GM18867 (cell line): ENCODE data around the gene KIAA0825.

Experiments used
- ATAC-seq: cut with Tn5 transposase; IDR thresholded peaks from one replicate; pipeline ENCODE4 v1.9.1; 2021; ENCODE audit warnings: mild to moderate bottlenecking, moderate library complexity; ENCODE audit not compliant: unreplicated experiment

KIAA0825 gene

DNA sequence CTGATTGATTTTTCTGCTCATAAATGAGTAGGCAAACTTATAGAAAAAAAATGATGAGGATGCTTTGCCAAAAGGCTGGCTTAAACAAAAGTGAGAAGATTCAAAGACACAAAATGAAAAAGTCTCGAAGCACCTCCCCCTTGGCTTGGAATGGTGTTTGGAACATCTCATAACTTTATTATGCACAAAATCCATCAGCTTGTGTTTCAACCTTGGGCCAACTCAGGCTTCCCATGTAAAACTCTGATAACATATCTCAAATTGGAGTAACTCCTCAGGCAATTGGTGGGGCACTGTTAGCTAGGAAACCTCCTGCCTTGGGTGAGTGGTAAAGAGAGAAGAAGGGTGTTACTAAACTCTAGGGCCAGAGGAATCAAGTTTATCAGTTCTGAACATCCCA is 176.3 kb downstream of the KIAA0825 start:
- ATAC-seq, result no peak

DNA sequence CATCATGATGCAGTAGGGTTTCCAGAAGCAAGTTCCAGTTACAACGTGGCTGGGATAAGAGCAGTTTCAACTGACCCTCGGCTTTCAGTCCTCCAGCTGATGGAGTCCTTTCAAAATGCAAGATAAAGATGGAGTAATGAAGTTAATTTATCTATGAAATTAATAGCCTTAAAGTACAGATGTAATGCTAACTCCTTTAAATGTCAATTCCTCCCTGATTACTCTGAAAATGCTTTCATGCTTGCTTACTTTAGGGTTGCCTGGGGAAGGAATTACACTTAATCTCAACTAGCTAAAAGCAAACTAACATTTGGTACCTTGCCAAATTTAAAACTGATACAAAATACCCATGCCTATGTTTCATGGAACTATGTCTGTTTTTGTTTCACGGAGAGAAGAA is 178.4 kb downstream of the KIAA0825 start:
- no peak for ATAC-seq

DNA sequence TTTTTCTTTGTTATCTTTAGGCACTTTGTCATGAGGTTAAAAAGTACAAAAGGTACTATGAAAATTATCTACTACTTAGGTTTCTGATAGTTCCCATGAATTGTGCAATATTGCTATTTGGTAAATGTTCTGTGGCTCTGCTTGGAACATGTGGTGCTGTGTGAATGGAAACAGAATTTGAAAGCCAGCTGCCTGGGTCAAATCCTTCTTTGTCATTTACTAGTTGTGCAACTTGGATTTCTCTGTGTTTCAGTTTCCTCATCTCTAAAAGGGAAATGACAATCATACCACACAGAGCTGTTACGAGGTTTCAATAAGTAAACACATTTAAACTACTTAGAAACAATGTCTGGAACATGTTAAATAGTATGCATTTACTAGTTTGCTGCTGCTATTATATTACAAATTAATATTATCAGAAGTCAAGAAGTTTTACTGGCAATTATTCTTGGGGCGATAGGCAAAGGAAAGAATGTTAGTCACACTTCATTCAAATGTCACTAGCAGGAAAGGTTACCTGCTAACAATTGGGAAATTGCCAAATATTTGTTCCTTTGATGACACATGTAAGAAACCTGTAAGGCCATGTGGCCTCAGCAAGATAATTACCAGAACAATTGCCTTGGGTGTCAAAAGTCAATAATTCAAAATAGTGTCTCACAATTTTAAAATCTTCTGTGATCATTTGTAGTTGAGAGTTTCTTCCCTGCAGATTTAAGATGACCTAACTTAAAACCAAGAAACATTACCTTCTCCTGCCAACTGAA is 184.8 kb downstream of the KIAA0825 start:
- no peak for ATAC-seq

DNA sequence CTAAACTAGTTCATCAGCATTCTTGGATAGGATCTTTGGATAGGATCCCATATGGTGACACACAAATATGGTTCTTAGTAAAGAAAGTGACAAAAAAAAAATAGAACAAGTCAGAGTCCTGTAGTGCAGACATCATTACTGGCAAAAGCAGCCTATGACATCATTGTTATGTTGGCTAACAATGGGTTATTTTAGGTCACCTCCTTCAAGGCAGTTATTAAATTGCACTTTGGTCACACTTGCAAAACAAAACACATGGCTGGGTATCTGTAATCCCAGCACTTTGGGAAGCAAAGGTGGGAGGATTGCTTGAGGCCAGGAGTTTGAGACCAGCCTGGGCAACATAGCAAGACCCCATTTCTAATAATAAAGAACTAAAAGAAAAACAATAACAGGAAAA is 185.9 kb downstream of the KIAA0825 start:
- ATAC-seq, result no peak

DNA sequence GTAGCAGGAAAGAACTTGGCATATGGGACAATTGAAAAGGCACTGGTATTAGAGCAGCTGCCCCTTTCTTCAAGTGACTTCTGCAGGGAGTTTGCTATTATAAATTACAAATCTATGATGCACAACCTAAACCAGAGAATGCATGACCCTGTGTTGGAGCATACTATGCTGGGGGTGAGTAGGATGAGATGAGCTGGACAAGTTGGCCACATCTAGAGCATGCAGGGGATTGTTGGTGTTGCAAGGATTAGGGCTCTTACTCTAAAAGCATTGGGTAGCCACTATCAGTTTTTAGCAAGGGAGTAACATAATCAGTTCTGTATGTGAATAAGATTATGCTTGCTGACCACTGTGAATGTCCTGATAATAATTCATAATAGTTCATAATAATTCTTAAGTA is 186.7 kb downstream of the KIAA0825 start:
- ATAC-seq, result no peak

DNA sequence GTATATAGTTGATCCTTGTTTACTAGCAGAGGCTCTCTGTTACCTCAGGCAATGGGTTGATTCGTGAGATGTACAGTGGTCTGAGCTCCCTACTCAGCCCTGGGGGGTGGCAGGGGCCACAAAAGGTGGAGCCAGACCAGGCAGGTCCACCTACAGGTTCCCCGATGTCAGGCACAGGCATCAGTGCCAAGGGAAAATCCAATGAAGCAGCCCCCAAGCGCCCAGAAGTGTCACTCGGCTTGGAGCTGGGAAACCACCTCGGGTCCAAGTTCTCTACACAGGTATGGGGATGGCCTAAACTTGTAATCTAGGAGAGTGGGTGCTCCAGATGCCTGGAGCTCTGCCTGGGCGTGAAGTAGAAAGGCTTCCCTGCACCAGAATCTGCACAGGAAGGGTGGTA is 188.8 kb downstream of the KIAA0825 start:
- ATAC-seq, result no peak

DNA sequence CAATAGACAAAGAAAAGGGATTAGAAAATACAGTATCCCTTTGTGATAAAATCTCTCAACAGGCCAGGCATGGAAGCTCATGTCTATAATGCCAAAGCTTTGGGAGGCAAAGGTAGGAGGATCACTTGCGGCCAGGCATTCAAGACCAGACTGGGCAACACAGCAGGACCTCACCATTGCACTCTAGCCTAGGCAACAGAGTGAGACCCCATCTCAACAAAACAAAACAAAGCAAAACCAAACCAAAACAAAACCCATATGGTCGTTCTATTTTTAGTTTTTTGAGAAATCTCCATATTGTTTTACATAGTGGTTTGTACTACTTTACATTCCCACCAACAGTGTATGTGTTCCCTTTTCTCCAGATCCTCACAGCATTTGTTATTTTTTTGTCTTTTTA is 193.0 kb downstream of the KIAA0825 start:
- ATAC-seq, result no peak

DNA sequence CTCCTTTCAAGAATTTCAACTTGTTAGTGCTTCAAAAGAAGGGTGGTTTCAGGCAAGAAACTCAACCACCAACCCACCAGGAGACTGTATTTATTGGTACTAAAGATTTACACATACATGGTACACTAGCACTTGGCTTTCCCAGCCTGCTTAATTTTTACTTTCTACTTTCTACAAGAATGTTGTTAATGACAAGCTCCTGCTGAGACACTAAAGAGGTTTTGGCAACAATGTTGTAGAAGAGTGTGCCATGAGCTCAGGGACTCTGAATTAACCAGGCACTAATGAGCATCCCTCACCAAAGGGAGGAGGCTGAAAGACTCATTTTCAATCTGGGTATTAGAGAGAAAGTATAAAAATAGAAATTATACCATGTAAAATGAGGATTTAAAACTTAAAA is 195.0 kb downstream of the KIAA0825 start:
- ATAC-seq, result no peak

DNA sequence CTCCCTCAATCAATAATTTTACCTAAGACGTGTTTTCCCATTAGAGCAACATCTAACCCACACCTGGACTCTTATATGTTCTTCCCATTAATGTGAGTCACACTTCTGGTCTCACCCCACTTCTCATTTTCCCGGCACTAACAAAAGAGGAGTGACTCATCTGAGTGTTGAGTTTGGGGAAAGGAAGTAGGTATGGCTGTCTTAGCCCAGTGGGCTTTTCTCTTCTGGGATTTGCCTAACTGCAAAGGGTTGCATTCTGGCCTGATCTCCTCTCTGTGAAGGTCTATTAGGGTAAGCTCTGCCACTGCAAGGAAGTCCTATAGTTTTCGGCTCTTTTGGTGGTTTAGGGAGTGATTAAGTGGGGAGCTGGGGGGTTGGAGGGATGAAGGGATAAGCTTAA is 195.6 kb downstream of the KIAA0825 start:
- ATAC-seq, result no peak

DNA sequence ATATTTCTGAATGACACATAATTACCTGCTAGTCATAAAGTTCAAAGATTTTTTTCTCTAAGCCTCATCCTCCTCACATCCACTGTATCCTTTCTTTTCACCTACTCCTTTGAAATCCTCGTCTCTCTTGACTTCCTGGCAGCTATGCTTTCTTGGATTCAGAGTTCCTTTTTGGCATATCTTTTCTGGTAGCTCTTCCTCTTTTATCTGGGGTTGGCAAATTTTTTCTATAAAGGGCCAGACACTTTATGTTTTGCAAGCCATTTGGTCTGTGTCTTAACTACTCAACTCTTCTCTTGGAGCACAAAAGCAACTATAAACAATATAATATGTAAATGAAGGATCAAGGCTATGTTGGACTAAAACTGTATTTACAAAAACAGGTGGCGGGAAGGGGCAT is 197.5 kb downstream of the KIAA0825 start:
- no peak for ATAC-seq

DNA sequence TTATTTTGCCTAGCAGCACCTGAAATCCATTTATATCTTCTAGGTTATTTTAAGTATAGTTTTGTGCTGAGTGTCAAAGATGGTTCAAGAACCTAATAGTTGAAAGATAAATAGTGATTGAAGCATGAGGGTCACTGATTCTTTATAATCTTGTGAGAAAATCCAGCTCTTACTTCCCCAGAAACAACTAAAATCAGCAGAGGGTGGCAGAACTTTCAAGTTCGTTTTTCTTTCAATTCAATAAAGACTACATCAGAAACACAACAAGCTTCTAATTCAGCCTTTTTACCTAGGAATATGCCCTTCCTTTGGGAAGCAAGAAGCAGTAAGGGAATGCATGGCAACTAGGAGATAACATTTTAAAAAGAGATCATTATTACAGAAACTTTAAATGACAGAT is 202.6 kb downstream of the KIAA0825 start:
- no peak for ATAC-seq

DNA sequence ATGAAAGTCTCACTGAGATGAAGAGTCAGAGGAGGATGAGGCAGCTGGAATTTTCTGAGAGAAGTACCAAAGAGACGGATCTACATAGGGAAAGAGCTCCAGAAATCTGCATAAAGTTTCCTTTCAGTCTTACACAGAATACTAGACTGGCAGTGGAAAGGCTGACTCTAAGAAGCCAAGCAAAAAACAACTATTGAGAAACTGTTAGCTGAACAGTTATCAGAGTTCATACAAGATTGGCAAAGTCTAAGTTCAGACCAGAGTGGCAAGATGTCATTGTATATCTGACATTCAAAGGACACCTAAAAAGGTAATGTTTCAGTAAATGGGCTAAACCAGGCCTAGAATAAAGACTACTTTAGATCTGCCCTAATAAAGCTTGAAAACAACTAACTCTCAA is 209.0 kb downstream of the KIAA0825 start:
- no peak for ATAC-seq

DNA sequence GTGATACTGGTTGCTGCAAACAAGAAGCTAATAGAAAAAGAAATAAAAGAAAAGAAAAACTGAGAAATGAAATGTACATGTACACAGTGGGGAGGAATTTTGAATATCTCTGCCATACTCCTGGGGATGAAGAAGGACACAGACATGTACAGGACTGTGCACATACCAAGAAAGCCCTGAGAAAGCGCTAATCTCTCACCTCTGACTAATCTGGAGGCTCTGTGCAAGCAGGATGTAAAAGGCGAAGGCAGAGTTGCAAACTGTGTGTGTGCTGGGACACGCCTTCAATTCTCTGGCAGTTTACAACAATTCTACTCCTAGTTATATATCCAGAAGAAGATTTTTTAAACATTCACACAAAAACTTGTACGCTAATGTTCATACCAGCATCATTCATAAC is 211.4 kb downstream of the KIAA0825 start:
- ATAC-seq, result no peak

DNA sequence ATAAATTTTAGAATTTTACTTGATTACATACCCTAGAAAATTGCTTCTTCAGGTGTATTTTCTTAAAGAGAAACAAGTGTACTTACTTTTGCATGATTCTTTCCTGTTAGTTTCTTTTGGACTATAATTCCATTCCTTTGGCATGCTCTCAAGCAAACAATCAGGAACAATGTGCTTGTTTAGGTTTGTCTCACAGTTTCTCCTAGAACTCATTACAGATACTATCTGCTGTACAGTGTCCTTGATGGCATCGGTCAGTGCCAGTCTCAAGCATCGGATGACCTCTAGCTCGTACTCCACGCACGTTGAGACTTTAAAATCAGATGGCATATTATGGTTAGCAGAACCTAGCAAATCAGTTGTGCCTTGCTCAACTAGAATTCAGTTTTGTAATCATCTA is 214.9 kb downstream of the KIAA0825 start:
- ATAC-seq, result no peak

DNA sequence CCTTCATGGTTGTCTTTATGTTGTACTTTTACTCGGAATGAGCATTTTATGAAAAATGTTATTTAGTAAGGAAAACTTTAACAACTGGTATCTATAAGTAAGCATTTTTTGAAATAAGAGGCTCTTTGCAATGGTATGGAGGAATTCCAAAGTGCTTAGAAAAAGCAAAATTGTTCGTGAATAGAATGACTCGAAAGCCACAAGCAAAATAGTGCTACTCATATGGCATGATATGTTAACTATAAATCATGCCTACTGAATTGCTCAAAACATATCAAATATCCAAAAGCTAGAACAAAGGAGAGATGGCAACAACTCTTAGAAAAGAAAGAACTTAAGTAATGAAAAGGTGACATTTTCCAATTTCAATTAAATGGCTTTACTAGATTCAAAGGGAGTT is 216.3 kb downstream of the KIAA0825 start:
- no peak for ATAC-seq

DNA sequence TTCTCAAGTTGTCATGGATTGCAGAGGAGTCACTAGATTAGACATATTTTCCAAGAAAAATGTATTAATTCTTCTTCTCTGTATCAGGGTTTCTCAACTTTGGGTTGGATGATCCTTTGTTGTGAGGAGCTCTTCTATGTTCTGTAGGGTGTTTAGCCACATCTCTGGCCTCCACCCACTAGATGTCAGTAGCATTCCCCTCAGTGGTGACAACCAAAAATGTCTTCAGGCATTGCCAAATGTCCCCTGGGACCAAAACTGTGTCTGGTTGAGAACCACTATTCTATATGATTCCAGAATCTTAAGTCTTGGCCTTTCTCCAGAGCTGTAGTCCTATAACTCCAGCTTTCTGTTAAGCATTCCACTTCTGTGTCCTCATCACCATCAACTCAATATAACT is 220.9 kb downstream of the KIAA0825 start:
- no peak for ATAC-seq

DNA sequence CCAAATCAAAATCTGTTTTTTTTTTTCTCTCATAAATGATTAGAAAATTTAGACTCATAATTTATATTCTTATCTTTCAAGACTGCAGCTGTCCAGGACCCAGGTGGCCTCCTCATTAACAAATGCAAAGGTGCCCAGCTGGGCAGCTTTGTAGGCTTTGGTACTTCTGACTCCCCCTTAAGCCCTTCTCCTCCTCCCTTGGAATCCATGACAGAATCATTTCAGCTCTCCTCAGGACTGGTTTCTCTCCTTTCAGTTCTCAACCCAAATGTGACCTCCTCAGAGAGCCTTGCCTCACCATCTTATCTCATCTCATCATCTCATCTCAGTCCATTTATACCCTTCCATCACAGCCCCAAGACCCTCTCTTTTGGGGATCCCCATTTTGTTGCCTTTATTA is 221.7 kb downstream of the KIAA0825 start:
- ATAC-seq, result no peak

DNA sequence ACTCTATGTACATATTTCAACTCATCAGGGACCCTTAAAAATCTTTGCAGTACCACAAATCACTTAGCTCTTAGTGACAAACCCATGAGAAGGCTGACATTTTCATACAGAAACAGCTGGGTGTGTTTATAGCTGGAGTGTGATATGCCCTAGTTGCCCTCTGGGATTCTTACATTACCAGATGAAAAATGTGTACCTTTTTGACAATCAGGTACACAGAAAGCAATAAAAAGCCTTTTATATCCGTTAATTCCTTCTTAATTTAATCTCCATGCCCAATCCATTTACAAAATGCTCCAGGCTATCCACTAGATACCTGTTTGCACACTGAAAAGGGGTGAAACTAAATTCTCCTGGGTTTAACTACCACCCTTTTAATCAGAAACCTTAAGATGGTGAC is 222.9 kb downstream of the KIAA0825 start:
- no peak for ATAC-seq

DNA sequence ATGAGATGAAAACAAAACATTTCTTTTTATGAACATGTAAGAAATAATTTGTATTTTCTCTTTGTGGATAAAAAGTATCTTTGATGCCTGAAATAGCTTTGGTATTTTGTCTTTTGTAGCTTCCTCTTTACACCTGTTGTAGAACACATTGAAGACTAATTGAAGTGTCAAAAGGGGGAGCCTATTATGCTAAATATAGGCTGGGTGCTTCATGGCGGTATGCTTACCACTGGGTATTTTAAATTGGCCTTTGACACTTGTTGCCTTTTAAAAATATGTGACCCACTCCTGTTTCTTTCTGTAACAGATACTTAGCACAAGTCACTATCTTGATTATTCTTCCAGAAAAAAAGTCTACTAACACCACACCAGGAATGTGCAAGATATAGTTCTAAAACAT is 226.4 kb downstream of the KIAA0825 start:
- no peak for ATAC-seq

DNA sequence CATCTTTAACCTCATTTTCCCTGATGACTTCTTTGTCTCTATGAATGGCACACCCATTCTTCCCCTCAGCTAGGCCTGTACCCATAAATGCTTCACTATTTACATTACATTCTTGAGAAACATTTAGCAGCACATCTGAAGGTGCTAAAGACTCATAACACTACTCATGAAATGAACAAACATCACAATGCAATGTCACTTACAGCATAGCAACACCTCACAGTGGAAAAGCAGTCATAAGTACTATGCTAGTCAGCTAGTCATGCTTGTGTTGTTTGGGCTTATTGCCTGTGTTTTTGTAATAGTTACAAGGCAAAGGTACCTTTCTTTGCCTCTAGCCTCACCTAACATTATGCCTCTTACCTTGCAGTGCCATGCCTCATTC is 228.9 kb downstream of the KIAA0825 start:
- peak; percentile 48 for ATAC-seq

DNA sequence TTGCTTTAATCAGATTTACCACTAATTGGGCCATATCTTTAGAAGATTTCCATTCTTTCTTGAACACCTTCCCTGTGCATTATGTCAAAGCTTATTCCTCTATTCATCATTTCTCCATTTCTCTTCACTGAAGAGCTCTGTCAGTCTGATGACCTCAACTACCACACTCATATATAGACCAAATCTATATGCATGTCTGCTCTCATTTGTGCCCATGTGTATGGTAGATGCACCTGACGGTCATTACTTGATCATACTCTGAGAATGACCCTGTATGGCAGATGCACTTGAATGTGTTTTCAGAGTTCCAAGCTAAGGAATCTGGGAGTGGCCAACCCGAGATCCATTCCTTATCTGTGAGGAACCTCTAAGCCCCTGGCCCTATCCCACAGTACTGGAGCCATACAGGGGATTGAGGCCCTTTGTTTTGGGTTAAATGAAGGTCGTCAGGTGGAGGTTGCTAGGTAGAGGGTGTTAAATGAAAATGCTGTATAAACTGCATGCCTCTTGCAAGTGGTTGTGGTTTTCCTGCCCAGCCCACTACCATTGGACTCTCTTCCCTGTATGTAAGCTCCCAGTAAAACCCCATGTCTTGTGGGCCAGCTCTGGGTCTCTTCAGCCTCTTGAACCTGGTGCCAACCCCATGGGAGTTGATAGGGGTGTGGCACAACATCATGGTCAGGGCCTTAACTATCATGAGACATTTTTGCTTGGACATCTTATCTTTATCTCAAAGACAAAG is 229.5 kb downstream of the KIAA0825 start:
- no peak for ATAC-seq

DNA sequence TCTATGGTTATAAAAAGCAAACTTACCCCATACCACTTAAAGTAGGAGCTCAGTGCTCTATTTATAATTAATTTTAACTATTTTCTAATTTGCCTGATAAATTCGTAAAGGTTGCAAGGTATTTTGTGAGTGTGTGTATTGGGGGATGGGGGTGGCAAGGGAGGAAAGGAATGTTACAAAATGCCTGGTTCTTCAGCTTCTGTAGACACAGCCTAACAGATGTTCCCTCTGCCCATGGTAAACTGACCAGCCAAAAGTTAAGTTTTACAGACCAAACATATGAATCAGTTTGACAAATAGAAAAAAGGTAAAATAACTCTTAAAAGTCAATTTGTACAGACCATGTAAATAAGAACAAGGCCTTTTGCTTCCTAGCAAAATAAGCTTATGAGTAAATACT is 232.6 kb downstream of the KIAA0825 start:
- ATAC-seq, result no peak

DNA sequence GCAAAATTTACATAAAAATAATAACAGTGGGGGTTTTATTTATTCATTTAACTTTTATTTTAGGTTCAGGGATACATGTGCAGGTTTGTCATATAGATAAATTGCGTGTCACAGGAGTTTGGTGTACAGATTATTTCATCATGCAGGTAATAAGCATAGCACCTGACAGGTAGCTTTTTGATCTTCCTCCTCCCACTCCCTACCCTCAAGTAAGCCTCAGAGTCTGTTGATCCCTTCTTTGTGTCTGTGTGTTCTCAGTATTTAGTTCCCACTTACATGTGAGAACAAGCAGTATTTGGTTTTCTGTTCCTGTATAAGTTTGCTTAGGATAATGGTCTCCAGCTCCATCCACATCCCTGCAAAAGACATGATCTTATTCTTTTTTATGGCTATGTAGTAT is 240.3 kb downstream of the KIAA0825 start:
- no peak for ATAC-seq
